Fibroblast of the aortic adventitia (primary cell): ENCODE measurements around the gene ASB6. TPM values are rescaled to one million over a fixed set of nuclear protein-coding genes. Genes with fewer than 3 reads are reported as not detected.

ENCODE experiments used
- DNase-seq: peaks from one replicate; pipeline ENCODE4 v3.0.0-alpha.2; 2010; ENCODE audit warnings: low read depth
- H3K4me3 ChIP-seq: 2 replicates; pipeline ENCODE4 v1.5.1; 2011; ENCODE audit warnings: low read depth, mild to moderate bottlenecking, control low read depth, low read length, moderate library complexity
- CTCF ChIP-seq: IDR thresholded peaks from 2 replicates; pipeline ENCODE4 v1.5.1; 2011; ENCODE audit warnings: mild to moderate bottlenecking, low read length, control low read depth, inconsistent platforms; ENCODE audit not compliant: insufficient read depth
- total RNA-seq: library from RNA; depleted of rRNA; stranded (reverse); fragments of >200 nt; gene quantifications from 2 replicates; pipeline ENCODE4 v1.2.3, GENCODE V29; 2012; ENCODE audit warnings: low replicate concordance

ASB6 gene
- total RNA-seq, 1 donor = 14.0 TPM

- TF ChIP-seq CTCF = peak; percentile 84
- H3K4me3 ChIP-seq = no peak overlapping the region
- peak; percentile 65 for DNase-seq
Measured at GRCh38 chr9:129624168-129624759, 17.7 kb downstream of the ASB6 start.

GRCh38 chr9:129623331-129623730 lies 18.6 kb downstream of the ASB6 start:
- H3K4me3 ChIP-seq = no peak overlapping the region
- DNase-seq = peak; percentile 84
- TF ChIP-seq CTCF = no peak

GRCh38 chr9:129620669-129621295 lies 21.2 kb downstream of the ASB6 start, which contains the start of gene C9orf50:
C9orf50 (minus strand) TSS chr9:129621101; CDS start chr9:129620574, 527 bp downstream.
- TF ChIP-seq CTCF = no peak
- H3K4me3 ChIP-seq = peak within 1 kb of the TSS; percentile 60
- DNase-seq = no peak

GRCh38 chr9:129619787-129620668 lies 21.9 kb downstream of the ASB6 start:
- peak; percentile 29 for TF ChIP-seq CTCF
- no peak for DNase-seq
- H3K4me3 ChIP-seq = peak overlapping the region; percentile 60

GRCh38 chr9:129617167-129617566 lies 24.8 kb downstream of the ASB6 start:
- no peak overlapping the region for H3K4me3 ChIP-seq
- peak; percentile 70 for TF ChIP-seq CTCF
- peak; percentile 74 for DNase-seq

GRCh38 chr9:129615407-129616285 lies 26.3 kb downstream of the ASB6 start:
- DNase-seq = no peak
- no peak overlapping the region for H3K4me3 ChIP-seq
- no peak for TF ChIP-seq CTCF
